Chondrocyte (in vitro differentiated cells): ENCODE results near the gene ADAMTS15. TPM values are rescaled to one million over a fixed set of nuclear protein-coding genes. Genes with fewer than 3 reads are reported as not detected.

Experiments
- DNase-seq: peaks from one replicate; pipeline ENCODE4 v3.0.0; 2021; ENCODE audit warnings: mixed read lengths, low spot score
- H3K27ac Mint-ChIP-seq: one replicate; pipeline ENCODE4 v1.8.0; 2021; ENCODE audit warnings: mild to moderate bottlenecking, moderate library complexity, mixed read lengths; ENCODE audit not compliant: unreplicated experiment
- H3K27me3 Mint-ChIP-seq: 2 replicates; pipeline ENCODE4 v1.8.0; 2021; ENCODE audit warnings: low read depth, mixed read lengths
- H3K36me3 Mint-ChIP-seq: 2 replicates; pipeline ENCODE4 v1.8.0; 2021; ENCODE audit warnings: low read depth, mixed read lengths
- H3K4me1 Mint-ChIP-seq: 2 replicates; pipeline ENCODE4 v1.8.0; 2021; ENCODE audit warnings: low read depth, mild to moderate bottlenecking, mixed read lengths
- H3K4me3 Mint-ChIP-seq: one replicate; pipeline ENCODE4 v1.8.0; 2021; ENCODE audit warnings: mild to moderate bottlenecking, moderate library complexity, mixed read lengths; ENCODE audit not compliant: unreplicated experiment
- H3K9me3 Mint-ChIP-seq: 2 replicates; pipeline ENCODE4 v1.8.0; 2021; ENCODE audit warnings: low read depth, mixed read lengths
- total RNA-seq: library from RNA; stranded (reverse); gene quantifications from 3 replicates; pipeline ENCODE4 v1.2.1, GENCODE V29; 2021
- TF ChIP-seq, protein P1 (sequence below): fragments of 200-600 bp; sonication (generic); IDR thresholded peaks from 2 replicates; pipeline ENCODE4 v1.5.0; 2021; ENCODE audit warnings: antibody characterized with exemption, mild to moderate bottlenecking, moderate library complexity

The ADAMTS15 gene
- total RNA-seq, 1 donor from 2014 or later: 140 TPM

- Mint-ChIP-seq H3K4me3 (no peak overlapping the region), H3K9me3 (peaks cover 31% of the 10 kb centered on the region), H3K36me3 (peaks cover 25% of the 10 kb centered on the region), H3K4me1 (peaks cover 9% of the 10 kb centered on the region), H3K27ac (no peak overlapping the region), H3K27me3 (no peaks in the 10 kb centered on the region)
- DNase-seq: no peak
- TF ChIP-seq, protein P1, sequence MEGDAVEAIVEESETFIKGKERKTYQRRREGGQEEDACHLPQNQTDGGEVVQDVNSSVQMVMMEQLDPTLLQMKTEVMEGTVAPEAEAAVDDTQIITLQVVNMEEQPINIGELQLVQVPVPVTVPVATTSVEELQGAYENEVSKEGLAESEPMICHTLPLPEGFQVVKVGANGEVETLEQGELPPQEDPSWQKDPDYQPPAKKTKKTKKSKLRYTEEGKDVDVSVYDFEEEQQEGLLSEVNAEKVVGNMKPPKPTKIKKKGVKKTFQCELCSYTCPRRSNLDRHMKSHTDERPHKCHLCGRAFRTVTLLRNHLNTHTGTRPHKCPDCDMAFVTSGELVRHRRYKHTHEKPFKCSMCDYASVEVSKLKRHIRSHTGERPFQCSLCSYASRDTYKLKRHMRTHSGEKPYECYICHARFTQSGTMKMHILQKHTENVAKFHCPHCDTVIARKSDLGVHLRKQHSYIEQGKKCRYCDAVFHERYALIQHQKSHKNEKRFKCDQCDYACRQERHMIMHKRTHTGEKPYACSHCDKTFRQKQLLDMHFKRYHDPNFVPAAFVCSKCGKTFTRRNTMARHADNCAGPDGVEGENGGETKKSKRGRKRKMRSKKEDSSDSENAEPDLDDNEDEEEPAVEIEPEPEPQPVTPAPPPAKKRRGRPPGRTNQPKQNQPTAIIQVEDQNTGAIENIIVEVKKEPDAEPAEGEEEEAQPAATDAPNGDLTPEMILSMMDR: no peak
These were observed 55.9 kb downstream of the ADAMTS15 start for GRCh38 chr11:130504317-130504716.

DNA sequence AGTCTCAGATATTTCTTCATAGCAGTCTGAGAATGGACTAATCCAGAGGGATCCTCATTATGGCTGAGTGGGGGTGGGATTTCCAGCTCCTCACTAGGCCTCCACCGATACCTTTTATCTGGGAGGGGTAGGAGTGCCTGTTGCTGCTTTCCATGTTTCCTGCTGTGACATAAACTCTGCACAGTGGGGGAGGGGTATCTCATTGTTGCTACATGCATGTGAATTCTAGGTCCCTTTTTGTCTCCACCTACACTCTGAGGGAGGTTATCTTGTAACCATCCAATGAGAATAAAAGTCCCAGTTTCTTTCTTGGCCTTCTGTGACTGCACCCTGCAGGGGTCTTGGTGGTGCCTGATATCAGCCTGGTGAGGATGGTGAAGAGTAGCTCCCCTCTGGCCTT is 60.5 kb downstream of the ADAMTS15 start:
- H3K36me3 Mint-ChIP-seq: peaks cover 19% of the 10 kb centered on the region
- no peaks in the 10 kb centered on the region for H3K27me3 Mint-ChIP-seq
- no peak overlapping the region for H3K4me3 Mint-ChIP-seq
- peaks cover 26% of the 10 kb centered on the region for H3K4me1 Mint-ChIP-seq
- peaks cover 23% of the 10 kb centered on the region for H3K9me3 Mint-ChIP-seq
- DNase-seq: no peak
- no peak overlapping the region for H3K27ac Mint-ChIP-seq
- TF ChIP-seq, protein P1: no peak

GRCh38 chr11:130509942-130510341 is 61.5 kb downstream of the ADAMTS15 start:
- H3K27ac Mint-ChIP-seq: peak overlapping the region; percentile 82
- H3K4me3 Mint-ChIP-seq: no peak overlapping the region
- no peaks in the 10 kb centered on the region for H3K27me3 Mint-ChIP-seq
- no peak for DNase-seq
- peaks cover 16% of the 10 kb centered on the region for H3K36me3 Mint-ChIP-seq
- TF ChIP-seq, protein P1: no peak
- peaks cover 26% of the 10 kb centered on the region for H3K4me1 Mint-ChIP-seq
- H3K9me3 Mint-ChIP-seq: peaks cover 16% of the 10 kb centered on the region

GRCh38 chr11:130510407-130511006 is 62.1 kb downstream of the ADAMTS15 start:
- H3K4me1 Mint-ChIP-seq: peaks cover 26% of the 10 kb centered on the region
- H3K9me3 Mint-ChIP-seq: peaks cover 11% of the 10 kb centered on the region
- H3K36me3 Mint-ChIP-seq: peaks cover 13% of the 10 kb centered on the region
- TF ChIP-seq, protein P1: no peak
- no peak for DNase-seq
- H3K27me3 Mint-ChIP-seq: no peaks in the 10 kb centered on the region
- no peak overlapping the region for H3K4me3 Mint-ChIP-seq
- peak overlapping the region; percentile 82 for H3K27ac Mint-ChIP-seq

GRCh38 chr11:130511765-130512164 is 63.3 kb downstream of the ADAMTS15 start:
- TF ChIP-seq, protein P1: no peak
- DNase-seq: no peak
- peaks cover 26% of the 10 kb centered on the region for H3K4me1 Mint-ChIP-seq
- H3K27ac Mint-ChIP-seq: no peak overlapping the region
- H3K4me3 Mint-ChIP-seq: no peak overlapping the region
- H3K9me3 Mint-ChIP-seq: peaks cover 3% of the 10 kb centered on the region
- no peaks in the 10 kb centered on the region for H3K27me3 Mint-ChIP-seq
- H3K36me3 Mint-ChIP-seq: peaks cover 7% of the 10 kb centered on the region
